HT-29 (cell line): ENCODE measurements around the gene MED13L. TPM values are rescaled to one million over a fixed set of nuclear protein-coding genes. Genes with fewer than 3 reads are reported as not detected.

Experiments used
- DNase-seq: peaks from one replicate; pipeline ENCODE4 v3.0.0-alpha.2; 2015; ENCODE audit warnings: low spot score
- total RNA-seq: library from RNA; depleted of rRNA; stranded (reverse); fragments of >200 nt; shearing (Covaris generic); gene quantifications from 2 replicates; pipeline ENCODE4 v1.2.3, GENCODE V29; 2014

Gene MED13L
- total RNA-seq, 1 experiment from 2014 or later: 23.8 TPM

DNA sequence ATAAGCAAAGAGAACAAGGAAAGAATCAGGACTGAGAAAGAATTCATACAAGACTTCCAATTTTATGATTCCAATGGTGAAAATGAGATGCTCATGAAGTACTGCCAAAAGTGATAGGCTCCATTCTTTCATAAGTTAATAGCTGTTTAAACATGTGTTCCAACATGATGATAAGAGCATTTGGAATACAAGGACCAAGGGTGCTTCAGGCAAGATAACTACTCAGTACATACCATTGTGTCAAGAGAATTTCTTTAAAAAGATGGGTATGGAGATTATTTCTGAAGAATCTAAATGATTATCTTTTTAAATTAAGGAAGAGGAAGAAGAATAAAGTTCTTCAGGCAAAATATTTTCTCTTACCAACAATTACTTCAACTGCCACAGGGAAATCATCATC lies 258.1 kb downstream of the MED13L start:
- DNase-seq: no peak

DNA sequence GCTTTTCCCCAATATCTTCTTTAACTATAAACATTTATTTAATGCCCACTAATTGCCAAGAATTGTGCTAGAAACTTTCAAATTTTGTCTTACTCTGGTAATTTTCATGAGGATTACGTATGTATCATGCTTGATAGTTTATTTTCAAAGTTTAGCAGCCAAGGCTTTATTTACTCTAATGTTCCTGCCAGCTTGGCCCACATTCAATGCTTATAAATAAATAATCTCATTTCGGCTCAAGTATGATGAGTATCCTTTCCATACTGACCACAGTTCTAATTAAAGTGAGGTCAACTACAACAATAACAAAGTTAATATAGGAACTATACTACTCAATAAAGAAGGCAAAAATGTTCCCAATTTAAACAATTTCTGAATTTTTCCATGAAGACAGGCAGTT lies 259.2 kb downstream of the MED13L start:
- DNase-seq: no peak

GRCh38 chr12:116015525-116015924 lies 262.0 kb downstream of the MED13L start:
- peak; percentile 12 for DNase-seq

- no peak for DNase-seq
Observed at GRCh38 chr12:116012757-116013156, 264.7 kb downstream of the MED13L start.

DNA sequence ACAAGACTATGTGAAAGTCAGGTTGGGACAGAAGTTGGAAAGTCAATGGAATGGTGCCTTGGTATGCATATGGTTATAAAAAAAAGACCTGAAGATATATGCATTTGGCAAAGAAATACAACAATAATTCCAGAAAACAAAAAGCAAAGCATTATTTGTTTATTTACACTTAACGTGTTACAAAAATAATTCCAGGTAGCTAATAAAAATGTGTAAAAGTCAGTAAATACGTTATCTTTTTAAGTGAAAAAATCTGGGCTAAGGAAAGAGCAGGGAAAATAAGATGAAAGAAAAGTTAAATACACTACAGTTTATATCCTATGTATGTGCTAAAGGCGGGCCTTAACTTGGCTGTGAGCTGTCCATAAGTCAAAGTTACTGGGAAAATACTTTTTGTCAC lies 266.3 kb downstream of the MED13L start:
- DNase-seq: no peak

GRCh38 chr12:116010467-116010866 lies 267.0 kb downstream of the MED13L start:
- no peak for DNase-seq

GRCh38 chr12:116009805-116010204 lies 267.7 kb downstream of the MED13L start:
- DNase-seq: peak; percentile 21

- DNase-seq: no peak
Observed at GRCh38 chr12:116006141-116006540, 271.4 kb downstream of the MED13L start.

DNA sequence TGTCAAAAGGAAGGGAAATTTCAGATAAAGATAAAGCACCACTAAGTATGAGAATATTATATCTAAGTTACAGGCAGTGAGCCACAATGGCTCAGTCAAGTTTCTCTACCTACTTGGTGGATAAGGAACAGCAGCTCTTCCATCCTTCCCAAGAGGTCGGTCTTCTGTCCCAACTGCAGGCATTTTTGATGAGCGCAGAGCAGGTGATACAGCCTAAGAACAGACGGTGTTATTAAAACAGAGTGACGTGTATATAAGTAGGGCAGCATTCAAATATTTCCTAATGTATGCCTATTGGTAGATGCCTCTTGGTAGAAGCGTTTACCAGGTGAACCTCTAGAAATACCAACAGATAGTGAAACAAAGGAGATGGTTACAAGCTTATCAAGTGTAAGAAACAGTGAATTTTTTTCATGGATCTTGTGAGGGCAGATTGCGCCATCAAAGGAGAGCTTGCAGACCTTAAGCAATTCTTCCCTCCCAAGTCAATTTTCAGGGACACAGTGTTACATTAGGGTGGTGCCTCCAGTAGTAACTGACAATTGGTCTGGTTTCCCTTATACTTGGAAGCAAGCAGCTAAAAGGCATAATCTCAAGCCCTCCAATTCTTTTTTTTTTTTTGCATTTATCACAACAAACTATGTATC lies 274.5 kb downstream of the MED13L start:
- no peak for DNase-seq

- no peak for DNase-seq
Observed at GRCh38 chr12:116000252-116000651, 277.2 kb downstream of the MED13L start.

DNA sequence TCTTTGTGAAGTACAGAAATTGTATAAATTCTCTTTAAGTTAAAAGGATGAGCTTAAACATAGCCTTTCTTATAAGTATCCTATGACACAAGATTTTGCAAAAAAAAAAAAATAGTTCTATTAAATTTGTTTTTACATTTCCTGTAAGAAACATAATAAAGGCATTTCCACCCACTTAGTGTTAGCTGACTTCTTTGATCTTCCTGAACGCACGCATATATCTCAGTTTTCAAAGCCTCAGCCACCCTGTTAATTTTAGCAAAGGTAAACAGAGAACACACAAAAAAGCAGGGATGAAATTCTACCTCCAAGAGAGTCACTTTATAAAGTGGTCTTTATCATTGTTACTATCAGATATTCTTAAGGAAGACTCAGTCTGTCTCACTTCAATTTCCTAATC lies 277.9 kb downstream of the MED13L start:
- no peak for DNase-seq

DNA sequence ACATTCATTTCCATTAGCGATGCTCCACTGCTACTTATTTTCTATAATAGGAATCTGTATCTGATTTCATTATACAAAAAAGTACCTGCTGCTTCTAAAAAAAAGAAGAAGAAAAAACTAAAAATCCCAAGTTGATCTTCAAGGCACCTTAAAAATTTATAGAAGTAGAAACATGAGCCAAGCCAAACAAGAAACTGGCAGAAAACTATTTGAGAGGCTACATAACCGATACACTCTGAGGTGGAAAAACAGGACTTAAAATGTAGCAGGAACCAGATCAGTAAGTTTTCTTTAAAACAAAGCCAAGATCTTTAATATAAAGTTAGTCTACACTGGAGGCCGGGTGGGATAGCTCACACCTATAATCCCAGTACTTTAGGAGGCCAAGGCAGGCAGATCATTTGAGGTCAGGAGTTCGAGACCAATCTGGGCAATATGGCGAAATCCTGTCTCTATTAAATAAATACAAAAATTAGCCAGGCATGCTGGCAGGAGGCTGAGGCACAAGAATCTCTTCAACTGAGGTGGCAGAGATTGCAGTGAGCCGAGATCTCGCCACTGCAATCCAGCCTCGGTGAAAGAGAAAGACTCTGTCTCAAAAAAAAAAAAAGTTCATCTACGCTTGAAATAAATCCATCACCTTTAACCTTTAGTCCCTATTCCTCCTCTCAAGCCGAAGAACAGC lies 278.6 kb downstream of the MED13L start:
- no peak for DNase-seq

DNA sequence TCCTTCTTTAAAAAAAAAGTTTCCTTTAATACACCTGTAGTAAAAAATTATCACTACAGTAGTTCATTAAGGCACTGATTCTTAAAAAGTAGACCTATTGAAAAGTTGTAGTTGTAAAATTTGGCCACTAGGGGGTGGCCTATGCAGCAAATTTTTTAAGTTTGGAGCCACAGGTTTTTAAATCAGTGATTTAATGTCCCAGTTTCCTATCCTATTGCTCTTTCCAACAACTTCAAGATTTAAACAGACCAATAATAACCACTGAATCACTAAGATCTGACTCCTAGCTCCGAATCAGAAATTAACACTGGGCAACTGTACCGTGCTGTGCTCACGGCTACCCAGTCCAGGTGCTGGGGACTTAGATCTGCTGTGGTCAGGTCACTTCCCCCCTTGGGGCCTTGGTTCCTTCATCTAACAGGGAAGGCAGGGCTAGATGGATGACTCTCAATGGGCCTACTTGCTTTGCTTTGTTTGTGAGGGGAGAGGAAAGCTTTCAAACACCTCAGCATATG lies 279.3 kb downstream of the MED13L start:
- DNase-seq: peak; percentile 60

DNA sequence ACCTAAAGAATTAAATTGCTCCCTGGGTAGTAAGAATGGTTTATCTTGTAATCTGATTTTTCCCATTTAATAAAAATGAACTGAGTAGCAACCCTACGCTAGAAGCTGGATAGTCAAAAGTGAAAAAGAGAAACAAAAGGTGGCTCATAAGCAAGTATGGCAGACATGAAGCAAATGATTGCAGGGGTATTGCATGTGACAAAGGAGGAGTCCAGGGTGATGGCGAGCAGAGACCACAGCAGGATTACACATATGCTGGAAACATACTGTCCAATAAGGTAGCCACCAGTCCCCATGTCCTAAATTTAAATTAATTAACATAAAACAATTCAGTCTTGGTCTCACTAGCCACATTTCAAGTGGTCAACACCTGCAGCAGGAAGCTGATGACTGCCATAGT lies 283.8 kb downstream of the MED13L start:
- no peak for DNase-seq

- DNase-seq: no peak
Observed at GRCh38 chr12:115990241-115990640, 287.3 kb downstream of the MED13L start.

DNA sequence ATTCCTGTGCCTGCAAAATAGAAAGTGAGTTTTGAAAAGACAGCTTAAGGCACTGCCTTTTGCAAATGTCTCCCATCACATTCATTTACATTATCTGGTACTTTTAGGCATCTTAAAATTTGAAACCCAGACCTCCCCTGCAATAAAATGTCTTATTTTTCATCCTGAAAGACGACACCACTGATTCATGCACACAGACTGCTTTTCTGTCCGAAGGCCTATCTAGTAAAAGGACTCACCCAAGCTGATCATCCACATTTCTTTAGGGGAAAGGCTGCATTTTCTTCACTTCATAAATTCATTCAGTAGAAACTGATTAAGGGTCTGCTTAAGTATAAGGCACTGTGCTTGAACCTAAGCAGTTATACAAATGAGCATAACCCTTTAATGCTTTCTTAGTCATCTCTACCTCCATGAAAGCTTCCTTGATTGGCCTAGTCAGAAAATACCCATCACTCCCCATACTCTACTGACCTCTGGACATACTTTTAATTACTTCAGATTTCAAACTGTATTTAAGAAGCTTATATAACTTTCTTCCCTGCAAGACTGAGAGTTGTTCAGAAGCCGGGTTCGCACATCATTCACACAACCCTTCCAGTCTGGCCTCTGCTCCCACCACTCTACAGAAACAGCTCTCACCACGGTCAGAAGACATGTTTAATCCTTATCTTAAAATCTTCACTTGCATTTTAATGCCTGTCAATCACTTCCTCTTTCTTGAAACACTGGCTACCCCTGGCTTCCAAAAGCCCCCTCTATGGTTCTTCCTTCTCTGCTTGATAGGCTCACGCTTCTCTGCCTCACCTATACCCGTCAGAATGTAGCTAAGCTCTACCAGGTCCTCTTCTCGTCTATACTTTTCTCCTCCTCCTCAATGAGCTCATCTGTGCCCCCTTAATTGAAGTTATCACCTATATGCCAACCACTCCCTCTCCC lies 288.6 kb downstream of the MED13L start:
- no peak for DNase-seq

DNA sequence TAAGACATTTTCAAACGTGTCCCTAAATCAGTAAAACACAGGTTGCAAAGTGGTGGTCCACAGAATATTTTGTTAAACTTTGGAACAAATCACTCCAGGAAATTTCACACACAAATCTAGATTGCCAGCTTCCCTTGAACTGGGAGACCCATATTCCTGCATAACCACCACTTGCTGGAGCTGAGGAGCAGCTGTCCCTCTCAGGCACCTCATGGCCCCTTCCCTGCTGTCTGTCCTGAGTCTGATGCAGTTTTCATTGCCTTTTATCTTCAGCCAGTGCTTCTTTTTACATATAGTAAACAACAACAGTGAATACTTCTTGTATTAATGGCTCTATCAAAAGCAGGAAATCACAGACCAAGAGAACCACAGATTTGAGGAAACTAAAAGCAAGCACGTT lies 289.3 kb downstream of the MED13L start:
- DNase-seq: no peak

DNA sequence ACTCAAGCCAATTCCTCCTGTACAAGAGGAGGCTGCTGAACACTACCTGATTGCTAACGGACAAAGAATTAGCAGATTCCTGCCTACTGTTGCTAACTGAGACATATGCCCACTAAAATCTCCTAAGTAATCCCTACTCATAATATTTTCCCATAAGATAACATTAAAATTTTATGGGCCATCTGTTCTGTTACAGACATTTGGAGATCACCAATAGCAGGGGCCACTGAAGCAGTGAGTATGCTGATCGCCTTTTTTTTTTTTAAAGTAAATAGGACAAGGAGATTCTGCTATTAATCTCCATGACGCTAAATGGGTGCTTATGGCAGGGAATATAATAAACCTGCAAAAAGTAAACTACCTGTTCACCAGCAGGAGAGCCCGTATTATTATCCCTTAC lies 292.9 kb downstream of the MED13L start:
- DNase-seq: no peak

GRCh38 chr12:115983226-115983798 lies 294.2 kb downstream of the MED13L start:
- peak; percentile 23 for DNase-seq

DNA sequence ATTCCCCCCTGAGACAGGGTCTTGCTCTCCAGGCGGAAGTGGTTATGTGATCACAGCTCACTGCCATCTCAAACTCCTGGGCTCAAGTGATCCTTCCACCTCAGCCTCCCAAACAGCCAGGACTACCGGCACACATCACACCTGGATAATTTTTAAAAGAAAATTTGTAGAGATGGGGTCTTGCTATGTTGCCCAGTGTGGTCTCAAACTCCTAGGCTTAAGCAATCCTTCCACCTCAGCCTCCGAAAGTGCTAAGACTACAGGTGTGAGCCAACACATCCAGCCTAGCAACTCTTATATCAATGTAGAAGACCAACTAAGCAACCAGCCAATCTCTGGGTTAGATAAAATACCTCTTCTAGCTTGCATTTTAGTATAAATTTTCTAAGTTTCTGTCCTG lies 297.2 kb downstream of the MED13L start:
- no peak for DNase-seq

GRCh38 chr12:115979851-115980250 lies 297.6 kb downstream of the MED13L start:
- no peak for DNase-seq

DNA sequence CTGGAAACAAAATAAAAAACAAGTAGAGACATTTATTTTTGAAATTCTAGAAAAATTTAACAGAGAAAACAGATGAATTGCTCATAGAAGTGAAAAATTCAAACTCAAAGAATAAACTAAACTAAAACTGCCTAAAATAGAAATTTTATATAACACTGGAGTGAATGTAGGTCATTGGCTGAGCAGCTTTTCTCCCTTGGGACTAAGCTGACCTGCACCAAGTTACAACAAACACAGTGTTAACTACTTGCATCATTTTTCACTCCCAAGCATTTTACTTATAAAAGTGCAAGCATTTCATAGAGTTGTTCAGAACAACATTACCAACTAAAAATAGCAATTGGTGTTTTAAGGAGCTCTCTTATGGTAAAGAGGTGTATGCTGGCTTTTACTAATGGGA lies 298.1 kb downstream of the MED13L start:
- no peak for DNase-seq
